Measurements from ENCODE around the gene IBTK. TPM values are rescaled to one million over a fixed set of nuclear protein-coding genes. Genes with fewer than 3 reads are reported as not detected.

IBTK gene
- total and polyA plus RNA-seq, 2 of the 8 experiments (the other 6 are each of a cell fraction or from before 2014, with no cell fraction given) = 4.6 to 24.2 TPM

DNA sequence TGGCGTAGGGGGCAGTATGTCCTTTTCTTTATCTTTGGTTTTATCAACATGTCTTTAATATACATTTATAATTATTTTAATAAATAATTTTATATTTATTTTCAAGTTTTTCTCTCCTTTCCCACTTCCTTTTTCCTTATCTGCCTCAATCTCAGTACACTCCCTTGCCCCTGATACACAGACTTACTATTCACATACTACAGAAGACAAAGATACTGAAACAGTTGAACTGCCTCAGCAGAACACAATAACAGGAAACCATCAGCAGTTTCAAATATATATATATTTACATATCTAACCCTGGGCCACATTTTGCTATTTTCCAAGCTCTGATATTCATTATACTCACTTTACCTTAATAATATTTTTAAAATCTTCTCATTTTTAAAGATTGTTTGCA is 19.8 kb downstream of the IBTK start:
- Histone ChIP-seq H2AK5ac (ENCODE audit: low read depth, low read length) (no peak overlapping the region), H3K36me3 (ENCODE audit: control insufficient read depth in 2 of 4, insufficient read depth in 4 of 4, low read length in 3 of 4) (peaks cover 8 to 59% (median 16%) of the 10 kb centered on the region in 4 experiments), H3K23ac (ENCODE audit: insufficient read length) (no peak overlapping the region), H3K9ac (replicated peaks in 1 of 4; ENCODE audit: extremely low read depth in 1 of 4, low read depth in 3 of 4, low read length in 3 of 4) (no peak overlapping the region), H3K14ac (ENCODE audit: insufficient read length) (no peak overlapping the region), H2BK15ac (ENCODE audit: low read length) (no peak overlapping the region), H2BK20ac (ENCODE audit: low read length) (no peak overlapping the region), H3K27me3 (replicated peaks in 1 of 4; ENCODE audit: control insufficient read depth in 3 of 4, extremely low read depth in 1 of 4, insufficient read depth in 3 of 4, low read length in 3 of 4) (no peaks in the 10 kb centered on the region), H2BK12ac (ENCODE audit: low read depth, low read length) (no peak overlapping the region), H3K9me3 (ENCODE audit: insufficient read depth in 2 of 2, low read depth in 1 of 2, low read length in 1 of 2) (no peaks in the 10 kb centered on the region), H3K18ac (ENCODE audit: extremely low read depth, low read length) (no peak overlapping the region), H3K4me1 (replicated peaks in 1 of 4; ENCODE audit: control insufficient read depth in 3 of 4, insufficient read depth in 4 of 4, low read length in 3 of 4) (no peaks in the 10 kb centered on the region), H3K23me2 (ENCODE audit: low read depth, low read length) (no peaks in the 10 kb centered on the region), H4K20me1 (replicated peaks in 1 of 2; ENCODE audit: control insufficient read depth in 1 of 2, insufficient read depth in 2 of 2, low read length in 2 of 2) (no peaks in the 10 kb centered on the region), H3K27ac (ENCODE audit: low read depth, low read length) (no peak overlapping the region), H3K4me2 (ENCODE audit: insufficient read depth in 1 of 2, low read depth in 2 of 2, low read length in 2 of 2) (no peak overlapping the region), H3K4me3 (ENCODE audit: extremely low read depth in 1 of 4, insufficient read depth in 2 of 4, low read depth in 3 of 4, low read length in 4 of 4) (no peak overlapping the region), H2AFZ (ENCODE audit: low read length) (no peak overlapping the region), H3K79me2 (ENCODE audit: control insufficient read depth in 1 of 2, insufficient read depth in 2 of 2, low read length in 2 of 2) (no peaks in the 10 kb centered on the region), H2BK120ac (replicated peaks; ENCODE audit: low read depth, low read length) (no peak overlapping the region), H3K56ac (replicated peaks; ENCODE audit: insufficient read length, low read depth, low read length) (no peak overlapping the region), H4K5ac (ENCODE audit: insufficient read length, low read depth, low read length) (no peak overlapping the region), H2BK5ac (ENCODE audit: low read depth, low read length) (no peak overlapping the region), H3K79me1 (ENCODE audit: low read depth, low read length) (no peaks in the 10 kb centered on the region), H3K4ac (replicated peaks; ENCODE audit: insufficient read length, low read depth, low read length) (no peak overlapping the region), H4K8ac (ENCODE audit: extremely low read depth, insufficient read depth, low read length) (no peak overlapping the region), H4K91ac (replicated peaks; ENCODE audit: insufficient read length, low read length) (no peak overlapping the region)
- 78% methylated on average over 1 of the region's 1 CpG; no CpG with 5 or more reads in 1 of the 2 experiments for WGBS, 2 experiments (ENCODE audit: extremely low coverage in 1 of 2, insufficient coverage in 1 of 2, insufficient read length in 1 of 2, insufficient replicate concordance in 2 of 2, low coverage in 1 of 2, low lambda C conversion rate in 2 of 2, missing lambda C conversion rate in 1 of 2)
- ChIA-PET CTCF (ENCODE audit: partially characterized antibody) (no interaction called here), POLR2A (ENCODE audit: partially characterized antibody) (no interaction called here)
- DNase-seq (ENCODE audit: low read depth in 1 of 2, low spot score in 2 of 2) (no peak), FAIRE-seq (no peak)
- no peak for TF ChIP-seq RNF2 (IDR thresholded peaks at IDR 0.05; ENCODE audit: borderline replicate concordance, low read depth, low read length, missing control alignments, poor library complexity, severe bottlenecking)
- TF ChIP-seq, protein P1, sequence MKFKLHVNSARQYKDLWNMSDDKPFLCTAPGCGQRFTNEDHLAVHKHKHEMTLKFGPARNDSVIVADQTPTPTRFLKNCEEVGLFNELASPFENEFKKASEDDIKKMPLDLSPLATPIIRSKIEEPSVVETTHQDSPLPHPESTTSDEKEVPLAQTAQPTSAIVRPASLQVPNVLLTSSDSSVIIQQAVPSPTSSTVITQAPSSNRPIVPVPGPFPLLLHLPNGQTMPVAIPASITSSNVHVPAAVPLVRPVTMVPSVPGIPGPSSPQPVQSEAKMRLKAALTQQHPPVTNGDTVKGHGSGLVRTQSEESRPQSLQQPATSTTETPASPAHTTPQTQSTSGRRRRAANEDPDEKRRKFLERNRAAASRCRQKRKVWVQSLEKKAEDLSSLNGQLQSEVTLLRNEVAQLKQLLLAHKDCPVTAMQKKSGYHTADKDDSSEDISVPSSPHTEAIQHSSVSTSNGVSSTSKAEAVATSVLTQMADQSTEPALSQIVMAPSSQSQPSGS (IDR thresholded peaks at IDR 0.05; ENCODE audit: low read length) = no peak
- no peak for TF ChIP-seq MAFK (IDR thresholded peaks at IDR 0.05; ENCODE audit: low read depth, low read length)
- TF ChIP-seq NRF1 (IDR thresholded peaks at IDR 0.05; ENCODE audit: low read depth, low read length) = no peak
- TF ChIP-seq KDM1A (IDR thresholded peaks at IDR 0.05; ENCODE audit: borderline replicate concordance, low read length) = no peak
- TF ChIP-seq, protein P2, sequence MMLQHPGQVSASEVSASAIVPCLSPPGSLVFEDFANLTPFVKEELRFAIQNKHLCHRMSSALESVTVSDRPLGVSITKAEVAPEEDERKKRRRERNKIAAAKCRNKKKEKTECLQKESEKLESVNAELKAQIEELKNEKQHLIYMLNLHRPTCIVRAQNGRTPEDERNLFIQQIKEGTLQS (IDR thresholded peaks at IDR 0.05; ENCODE audit: insufficient read depth, low read depth, low read length) = no peak
- TF ChIP-seq RBBP5 (IDR thresholded peaks at IDR 0.05; ENCODE audit: borderline replicate concordance, low read depth, low read length) = no peak
- TF ChIP-seq KDM5A (IDR thresholded peaks at IDR 0.05; ENCODE audit: low read length) = no peak
- TF ChIP-seq, protein P3, sequence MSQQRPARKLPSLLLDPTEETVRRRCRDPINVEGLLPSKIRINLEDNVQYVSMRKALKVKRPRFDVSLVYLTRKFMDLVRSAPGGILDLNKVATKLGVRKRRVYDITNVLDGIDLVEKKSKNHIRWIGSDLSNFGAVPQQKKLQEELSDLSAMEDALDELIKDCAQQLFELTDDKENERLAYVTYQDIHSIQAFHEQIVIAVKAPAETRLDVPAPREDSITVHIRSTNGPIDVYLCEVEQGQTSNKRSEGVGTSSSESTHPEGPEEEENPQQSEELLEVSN (IDR thresholded peaks at IDR 0.05) = no peak
- no peak for TF ChIP-seq POLR2A (IDR thresholded peaks at IDR 0.05; ENCODE audit: control extremely low read depth in 1 of 2, low read depth in 2 of 2, low read length in 2 of 2)
- no peak for TF ChIP-seq NANOG (IDR thresholded peaks at IDR 0.05; ENCODE audit: insufficient read depth, low read depth, low read length, poor library complexity, severe bottlenecking)

All from H1 (cell line).